H1 (cell line): ENCODE measurements around the gene COL8A1. TPM values are rescaled to one million over a fixed set of nuclear protein-coding genes. Genes with fewer than 3 reads are reported as not detected.

Experiments
- CTCF ChIA-PET: fragments of 300-600 bp; sonication (Branson Sonifier 250); formaldehyde crosslinking; loops from one replicate; lab custom pipeline; 2021; ENCODE audit not compliant: partially characterized antibody; lab: Charles Lee
- POLR2A ChIA-PET: fragments of 300-600 bp; sonication (Branson Sonifier 250); formaldehyde crosslinking; loops from one replicate; lab custom pipeline; 2021; ENCODE audit warnings: inconsistent platforms; ENCODE audit not compliant: partially characterized antibody; lab: Charles Lee
- DNase-seq, 2 experiments: peaks; one replicate each; pipeline versions ENCODE4 v3.0.0 to v3.0.0-alpha.2; 2010 to 2022; ENCODE audit warnings: low spot score in 2 of 2, low read depth in 1 of 2, mixed read lengths in 1 of 2
- FAIRE-seq: peaks from 2 replicates; lab custom pipeline; 2011; peaks lifted over from hg19 to GRCh38; lab: Jason Lieb, UNC
- H2AFZ ChIP-seq: 2 replicates; pipeline ENCODE4 v1.8.1; 2012; ENCODE audit warnings: low read length, inconsistent platforms
- H2AK5ac ChIP-seq: 2 replicates; pipeline ENCODE4 v1.6.1; 2013; ENCODE audit warnings: low read depth, low read length
- H2BK120ac ChIP-seq: replicated peaks from 2 replicates; pipeline ENCODE3; 2013; ENCODE audit warnings: low read depth, low read length, inconsistent platforms
- H2BK12ac ChIP-seq: 2 replicates; pipeline ENCODE4 v1.6.1; 2013; ENCODE audit warnings: low read depth, low read length
- H2BK15ac ChIP-seq: 2 replicates; pipeline ENCODE4 v1.6.1; 2013; ENCODE audit warnings: low read length
- H2BK20ac ChIP-seq: 2 replicates; pipeline ENCODE4 v1.6.1; 2013; ENCODE audit warnings: low read length
- H2BK5ac ChIP-seq: 2 replicates; pipeline ENCODE4 v1.6.1; 2013; ENCODE audit warnings: low read depth, low read length
- H3K14ac ChIP-seq: 2 replicates; pipeline ENCODE4 v1.6.1; 2013; ENCODE audit warnings: inconsistent platforms; ENCODE audit not compliant: insufficient read length
- H3K18ac ChIP-seq: 2 replicates; pipeline ENCODE4 v1.6.1; 2013; ENCODE audit warnings: low read length; ENCODE audit errors: extremely low read depth
- H3K23ac ChIP-seq: 2 replicates; pipeline ENCODE4 v1.6.1; 2013; ENCODE audit warnings: inconsistent platforms; ENCODE audit not compliant: insufficient read length
- H3K23me2 ChIP-seq: 2 replicates; pipeline ENCODE4 v1.6.1; 2013; ENCODE audit warnings: low read depth, low read length
- H3K27ac ChIP-seq: 2 replicates; pipeline ENCODE4 v1.6.1; 2011; ENCODE audit warnings: low read depth, low read length, inconsistent platforms
- H3K27me3 ChIP-seq, 4 experiments: replicated peaks in 1 of 4; 1 replicate in 1 of 4; 2 replicates in 3 of 4; pipeline versions ENCODE4 v1.6.1 to v1.8.1; 2011 to 2013; ENCODE audit warnings: low read length in 3 of 4, mild to moderate bottlenecking in 3 of 4, inconsistent platforms in 2 of 4, mixed read lengths in 2 of 4, moderate library complexity in 1 of 4; ENCODE audit not compliant: control insufficient read depth in 3 of 4, insufficient read depth in 3 of 4; ENCODE audit errors: extremely low read depth in 1 of 4
- H3K36me3 ChIP-seq, 4 experiments: 2 replicates each; pipeline versions ENCODE4 v1.6.1 to v1.8.1; 2011 to 2013; ENCODE audit warnings: mild to moderate bottlenecking in 4 of 4, low read length in 3 of 4, moderate library complexity in 2 of 4, control low read depth in 1 of 4, inconsistent platforms in 1 of 4; ENCODE audit not compliant: insufficient read depth in 4 of 4, control insufficient read depth in 2 of 4
- H3K4ac ChIP-seq: replicated peaks from 2 replicates; pipeline ENCODE3; 2013; ENCODE audit warnings: low read length, low read depth, mixed read lengths, inconsistent platforms; ENCODE audit not compliant: insufficient read length
- H3K4me1 ChIP-seq, 4 experiments: replicated peaks in 1 of 4; 1 replicate in 1 of 4; 2 replicates in 3 of 4; pipeline versions ENCODE4 v1.6.1 to v1.8.1; 2011 to 2013; ENCODE audit warnings: low read length in 3 of 4, inconsistent platforms in 2 of 4, mixed read lengths in 1 of 4; ENCODE audit not compliant: insufficient read depth in 4 of 4, control insufficient read depth in 3 of 4
- H3K4me2 ChIP-seq, 2 experiments: 2 replicates each; pipeline versions ENCODE4 v1.6.1 to v1.8.1; 2011 to 2013; ENCODE audit warnings: low read depth in 2 of 2, low read length in 2 of 2, control low read depth in 1 of 2, inconsistent platforms in 1 of 2, mild to moderate bottlenecking in 1 of 2; ENCODE audit not compliant: insufficient read depth in 1 of 2
- H3K4me3 ChIP-seq, 4 experiments: fragments of 200-600, 300-600 bp in 1 of 4; sonication (generic), shearing (Covaris generic), sonication (Bioruptor Twin) in 1 of 4; 2 replicates each; pipeline versions ENCODE4 v1.5.1 to v1.8.1; 2011 to 2016; ENCODE audit warnings: low read length in 4 of 4, low read depth in 3 of 4, control low read depth in 2 of 4, inconsistent platforms in 2 of 4, mild to moderate bottlenecking in 2 of 4, mixed read lengths in 1 of 4, moderate library complexity in 1 of 4; ENCODE audit not compliant: insufficient read depth in 2 of 4; ENCODE audit errors: extremely low read depth in 1 of 4
- H3K56ac ChIP-seq: replicated peaks from 2 replicates; pipeline ENCODE3; 2013; ENCODE audit warnings: low read depth, mild to moderate bottlenecking, mixed read lengths, low read length, inconsistent platforms; ENCODE audit not compliant: insufficient read length
- H3K79me1 ChIP-seq: 2 replicates; pipeline ENCODE4 v1.6.1; 2013; ENCODE audit warnings: low read depth, low read length, control low read depth
- H3K79me2 ChIP-seq, 2 experiments: 2 replicates each; pipeline versions ENCODE4 v1.6.1 to v1.8.1; 2012 to 2013; ENCODE audit warnings: low read length in 2 of 2, mild to moderate bottlenecking in 2 of 2, inconsistent platforms in 1 of 2; ENCODE audit not compliant: insufficient read depth in 2 of 2, control insufficient read depth in 1 of 2
- H3K9ac ChIP-seq, 4 experiments: replicated peaks in 1 of 4; 1 replicate in 1 of 4; 2 replicates in 3 of 4; pipeline versions ENCODE4 v1.6.1 to v1.8.1; 2011 to 2013; ENCODE audit warnings: low read depth in 3 of 4, low read length in 3 of 4, control low read depth in 2 of 4, mild to moderate bottlenecking in 2 of 4, moderate library complexity in 2 of 4, inconsistent platforms in 1 of 4; ENCODE audit errors: extremely low read depth in 1 of 4
- H3K9me3 ChIP-seq, 2 experiments: 2 replicates each; pipeline versions ENCODE4 v1.6.1 to v1.8.1; 2012 to 2013; ENCODE audit warnings: mild to moderate bottlenecking in 2 of 2, moderate library complexity in 2 of 2, control low read depth in 1 of 2, inconsistent platforms in 1 of 2, low read depth in 1 of 2, low read length in 1 of 2, mixed read lengths in 1 of 2; ENCODE audit not compliant: insufficient read depth in 2 of 2
- H4K20me1 ChIP-seq, 2 experiments: replicated peaks in 1 of 2; 2 replicates each; pipeline versions ENCODE3 to v1.8.1; 2011 to 2013; ENCODE audit warnings: inconsistent platforms in 2 of 2, low read length in 2 of 2, mild to moderate bottlenecking in 1 of 2; ENCODE audit not compliant: insufficient read depth in 2 of 2, control insufficient read depth in 1 of 2
- H4K5ac ChIP-seq: 2 replicates; pipeline ENCODE4 v1.6.1; 2013; ENCODE audit warnings: low read length, low read depth, mixed read lengths, inconsistent platforms; ENCODE audit not compliant: insufficient read length
- H4K8ac ChIP-seq: 2 replicates; pipeline ENCODE4 v1.8.0; 2013; ENCODE audit warnings: mild to moderate bottlenecking, moderate library complexity, low read length, inconsistent platforms; ENCODE audit not compliant: insufficient read depth; ENCODE audit errors: extremely low read depth
- H4K91ac ChIP-seq: replicated peaks from 2 replicates; pipeline ENCODE3; 2013; ENCODE audit warnings: low read length, mixed read lengths, inconsistent platforms; ENCODE audit not compliant: insufficient read length
- CBX8 ChIP-seq: fragments of 300-800, 300-1000 bp; sonication (generic); IDR thresholded peaks from 2 replicates; pipeline ENCODE4 v1.7.1; 2016; ENCODE audit warnings: low read depth, low read length, borderline replicate concordance
- EP300 ChIP-seq, 2 experiments: IDR thresholded peaks; 1 replicate in 1 of 2; 2 replicates in 1 of 2; pipeline ENCODE4 v1.6.1; 2011 to 2012; ENCODE audit warnings: low read depth in 2 of 2, low read length in 2 of 2, mild to moderate bottlenecking in 2 of 2, borderline replicate concordance in 1 of 2, inconsistent platforms in 1 of 2, moderate library complexity in 1 of 2
- JUND ChIP-seq: IDR thresholded peaks from 2 replicates; pipeline ENCODE4 v1.6.1; 2011; ENCODE audit warnings: mild to moderate bottlenecking, improper control_type of control experiment, low read length
- KDM1A ChIP-seq: fragments of 200-600, 300-600 bp; sonication (generic); IDR thresholded peaks from 2 replicates; pipeline ENCODE4 v1.7.1; 2016; ENCODE audit warnings: mild to moderate bottlenecking, low read length, borderline replicate concordance
- NANOG ChIP-seq: IDR thresholded peaks from 2 replicates; pipeline ENCODE4 v1.6.1; 2011; ENCODE audit warnings: low read length, low read depth, mild to moderate bottlenecking, inconsistent platforms; ENCODE audit not compliant: insufficient read depth, poor library complexity, severe bottlenecking
- RXRA ChIP-seq: IDR thresholded peaks from 2 replicates; pipeline ENCODE4 v1.6.1; 2011; ENCODE audit warnings: low read depth, mild to moderate bottlenecking, low read length, moderate library complexity; ENCODE audit not compliant: insufficient read depth
- SP1 ChIP-seq: IDR thresholded peaks from 2 replicates; pipeline ENCODE4 v1.6.1; 2011; ENCODE audit warnings: low read depth, low read length
- WGBS, 2 experiments: shearing (Covaris generic) in 1 of 2; methylation state at CpG; one replicate each; pipeline versions ENCODE4 v1.1.6 to v1.1.7; 2013 to 2015; ENCODE audit warnings: low lambda C conversion rate in 2 of 2, mixed read lengths in 2 of 2, inconsistent platforms in 1 of 2, low coverage in 1 of 2, missing lambda C conversion rate in 1 of 2; ENCODE audit not compliant: insufficient replicate concordance in 2 of 2, insufficient coverage in 1 of 2, insufficient read length in 1 of 2; ENCODE audit errors: extremely low coverage in 1 of 2, missing lambda C conversion rate in 1 of 2; 5-methylcytosine and 5-hydroxymethylcytosine counted together
- polyA plus RNA-seq, 7 experiments: library from polyadenylated mRNA; depleted of rRNA in 3 of 7; stranded (reverse) in 5 of 7; unstranded in 2 of 7; fragments of >200 nt in 5 of 7; fragments of 200-250 nt in 2 of 7; gene quantifications; 1 replicate in 5 of 7; 2 replicates in 1 of 7; 4 replicates in 1 of 7; pipeline versions ENCODE4 v1.2.1 to v1.2.3, GENCODE V29; 2011 to 2013; ENCODE audit warnings: missing spikeins in 2 of 7, mixed read lengths in 2 of 7
- total RNA-seq: library from RNA; stranded (reverse); fragmentation: NEBNext Ultra II Directional; extraction: Animal tissue kit (Norgen Biotek cat#: 25700); gene quantifications from 2 replicates; pipeline ENCODE4 v1.2.1, GENCODE V29; 2021
- TF ChIP-seq, protein P1 (sequence below): IDR thresholded peaks from 2 replicates; pipeline ENCODE4 v1.6.1; 2012; ENCODE audit warnings: low read length, inconsistent platforms
- TF ChIP-seq, protein P2 (sequence below): IDR thresholded peaks from 2 replicates; pipeline ENCODE4 v1.6.1; 2012; ENCODE audit warnings: inconsistent platforms

The COL8A1 gene
- total and polyA plus RNA-seq, 2 of the 8 experiments (the other 6 are each of a cell fraction or from before 2014, with no cell fraction given), result 0.21 to 1.2 TPM

DNA sequence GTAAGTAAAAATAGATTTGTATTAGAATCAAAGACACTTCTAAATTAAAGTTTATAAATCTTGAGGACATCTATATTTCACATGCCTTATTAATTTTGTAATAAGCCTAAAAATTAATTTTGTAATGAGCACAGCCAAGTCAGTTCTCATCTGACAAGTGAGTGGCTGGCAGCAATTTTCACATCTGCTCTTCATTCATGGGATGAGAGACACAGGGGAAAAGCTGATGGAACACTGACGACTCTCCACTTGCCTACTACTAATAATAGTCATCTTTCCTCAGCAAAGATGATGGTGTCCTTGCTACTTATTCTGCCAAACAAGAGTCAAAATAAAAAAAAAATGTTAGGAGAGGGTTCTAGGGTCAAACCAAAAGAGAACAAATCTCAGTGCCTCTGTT, 164.9 kb downstream of the COL8A1 start:
- Histone ChIP-seq H2BK20ac (no peak overlapping the region), H4K5ac (no peak overlapping the region), H3K9ac (no peak overlapping the region), H4K91ac (no peak overlapping the region), H2AK5ac (no peak overlapping the region), H3K4ac (no peak overlapping the region), H3K56ac (no peak overlapping the region), H2BK12ac (no peak overlapping the region), H3K9me3 (peaks cover 21 to 24% of the 10 kb centered on the region in 2 experiments), H2BK15ac (no peak overlapping the region), H3K4me2 (no peak overlapping the region), H3K36me3 (peaks cover 0 to 4% (median 0%) of the 10 kb centered on the region in 4 experiments; a peak in 1 of 8 replicates), H3K27me3 (no peaks in the 10 kb centered on the region), H3K27ac (no peak overlapping the region), H3K14ac (no peak overlapping the region), H3K4me1 (no peaks in the 10 kb centered on the region), H3K4me3 (no peak overlapping the region), H3K79me2 (no peaks in the 10 kb centered on the region), H3K23ac (no peak overlapping the region), H3K23me2 (no peaks in the 10 kb centered on the region), H2BK5ac (no peak overlapping the region), H4K8ac (no peak overlapping the region), H3K18ac (no peak overlapping the region), H2BK120ac (no peak overlapping the region), H3K79me1 (no peaks in the 10 kb centered on the region), H2AFZ (no peak overlapping the region), H4K20me1 (no peaks in the 10 kb centered on the region)
- DNase-seq, result no peak
- no peak for FAIRE-seq
- WGBS, 2 experiments, result 79% methylated on average over 1 of the region's 1 CpG; no CpG with 5 or more reads in 1 of the 2 experiments
- no peak for TF ChIP-seq CBX8
- no peak for TF ChIP-seq SP1
- TF ChIP-seq RXRA, result no peak
- TF ChIP-seq KDM1A, result no peak
- TF ChIP-seq EP300 (IDR thresholded peaks at IDR 0.05; ENCODE audit: borderline replicate concordance in 1 of 2, low read depth in 2 of 2, low read length in 2 of 2), result no peak
- TF ChIP-seq, protein P1, sequence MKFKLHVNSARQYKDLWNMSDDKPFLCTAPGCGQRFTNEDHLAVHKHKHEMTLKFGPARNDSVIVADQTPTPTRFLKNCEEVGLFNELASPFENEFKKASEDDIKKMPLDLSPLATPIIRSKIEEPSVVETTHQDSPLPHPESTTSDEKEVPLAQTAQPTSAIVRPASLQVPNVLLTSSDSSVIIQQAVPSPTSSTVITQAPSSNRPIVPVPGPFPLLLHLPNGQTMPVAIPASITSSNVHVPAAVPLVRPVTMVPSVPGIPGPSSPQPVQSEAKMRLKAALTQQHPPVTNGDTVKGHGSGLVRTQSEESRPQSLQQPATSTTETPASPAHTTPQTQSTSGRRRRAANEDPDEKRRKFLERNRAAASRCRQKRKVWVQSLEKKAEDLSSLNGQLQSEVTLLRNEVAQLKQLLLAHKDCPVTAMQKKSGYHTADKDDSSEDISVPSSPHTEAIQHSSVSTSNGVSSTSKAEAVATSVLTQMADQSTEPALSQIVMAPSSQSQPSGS, result no peak
- TF ChIP-seq NANOG, result no peak
- no peak for TF ChIP-seq JUND
- TF ChIP-seq, protein P2, sequence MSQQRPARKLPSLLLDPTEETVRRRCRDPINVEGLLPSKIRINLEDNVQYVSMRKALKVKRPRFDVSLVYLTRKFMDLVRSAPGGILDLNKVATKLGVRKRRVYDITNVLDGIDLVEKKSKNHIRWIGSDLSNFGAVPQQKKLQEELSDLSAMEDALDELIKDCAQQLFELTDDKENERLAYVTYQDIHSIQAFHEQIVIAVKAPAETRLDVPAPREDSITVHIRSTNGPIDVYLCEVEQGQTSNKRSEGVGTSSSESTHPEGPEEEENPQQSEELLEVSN, result no peak
- POLR2A ChIA-PET, result no interaction called here
- CTCF ChIA-PET, result no interaction called here
